Iris pigment epithelial cell (primary cell): Measurements from ENCODE around the gene GALNT9.
A peak's percentile ranks its signal among the peaks of the same experiment; 100 is the strongest.
"Not testable (repeated sequence)": the region's sequence is repeated elsewhere in the genome, so short reads cannot be mapped to it uniquely, and the experiment has no call there.

Experiments used
- DNase-seq: peaks from one replicate; pipeline ENCODE4 v3.0.0-alpha.2; 2011; ENCODE audit warnings: low read depth

The GALNT9 gene

DNA sequence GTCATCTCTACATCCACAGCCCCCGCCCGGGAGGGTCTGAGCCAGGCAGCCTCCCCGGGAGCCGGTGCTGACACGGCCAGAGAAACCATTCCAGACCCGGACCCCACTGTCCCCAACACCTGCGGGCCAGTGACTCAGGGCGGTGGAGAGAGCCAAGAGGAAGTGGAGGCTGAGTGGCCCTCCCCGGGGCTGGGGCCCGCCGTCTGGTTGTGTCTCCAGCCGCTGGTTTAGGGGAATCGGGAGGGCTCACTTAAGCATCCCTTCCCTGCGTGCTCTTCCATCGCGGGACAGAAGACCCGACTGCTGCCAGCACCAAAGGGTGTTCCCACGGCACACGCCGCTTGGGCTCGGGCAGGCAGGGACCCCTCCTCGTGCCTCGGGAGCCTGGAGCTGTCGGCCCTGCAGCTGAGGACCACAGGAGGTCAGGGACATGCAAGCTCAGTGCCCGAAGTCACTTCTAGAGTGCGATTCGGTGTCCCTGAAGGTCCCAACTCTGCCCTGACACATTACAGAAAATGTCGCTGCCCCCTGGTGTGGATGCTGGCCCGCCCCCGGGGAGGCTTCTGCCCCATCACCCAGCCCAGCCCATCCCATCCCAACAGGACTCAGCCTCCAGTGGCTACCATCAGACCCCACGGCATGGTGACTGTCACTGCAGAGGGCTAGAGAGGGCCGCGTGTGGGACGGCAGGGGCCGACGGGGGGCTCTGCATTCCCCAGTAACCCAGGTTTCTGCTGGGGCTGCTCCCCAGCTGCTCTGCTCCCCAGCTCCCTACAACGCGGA, 50.8 kb downstream of the GALNT9 start:
- no peak for DNase-seq

- no peak for DNase-seq
Observed at GRCh38 chr12:132277949-132278348, 51.4 kb downstream of the GALNT9 start.

- DNase-seq: no peak
Observed at GRCh38 chr12:132277374-132277941, 51.9 kb downstream of the GALNT9 start.

DNA sequence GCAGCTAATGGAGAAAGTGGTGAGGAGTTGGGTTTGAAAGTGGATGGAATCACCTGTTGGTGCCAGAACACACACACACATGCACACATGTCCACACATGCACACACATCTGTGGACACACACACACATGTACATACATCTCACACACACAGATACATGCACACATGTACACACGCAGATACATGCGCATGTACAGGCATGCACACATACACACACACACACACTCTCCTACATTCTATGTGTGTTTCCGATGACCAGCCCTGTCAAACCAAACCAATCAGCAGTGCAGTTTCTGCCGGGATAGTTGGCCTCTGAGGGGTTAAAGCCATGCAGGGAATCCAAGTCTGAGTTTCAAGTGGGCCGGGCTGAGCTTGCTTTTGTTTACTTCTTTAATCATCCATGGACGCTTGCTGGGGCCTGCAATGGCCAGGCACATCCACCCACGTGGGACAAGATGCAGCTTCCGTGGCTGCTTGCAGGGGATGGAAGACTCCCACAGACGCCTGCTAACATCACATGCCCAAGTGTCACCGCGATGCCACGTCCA, 52.5 kb downstream of the GALNT9 start:
- DNase-seq: no peak

DNA sequence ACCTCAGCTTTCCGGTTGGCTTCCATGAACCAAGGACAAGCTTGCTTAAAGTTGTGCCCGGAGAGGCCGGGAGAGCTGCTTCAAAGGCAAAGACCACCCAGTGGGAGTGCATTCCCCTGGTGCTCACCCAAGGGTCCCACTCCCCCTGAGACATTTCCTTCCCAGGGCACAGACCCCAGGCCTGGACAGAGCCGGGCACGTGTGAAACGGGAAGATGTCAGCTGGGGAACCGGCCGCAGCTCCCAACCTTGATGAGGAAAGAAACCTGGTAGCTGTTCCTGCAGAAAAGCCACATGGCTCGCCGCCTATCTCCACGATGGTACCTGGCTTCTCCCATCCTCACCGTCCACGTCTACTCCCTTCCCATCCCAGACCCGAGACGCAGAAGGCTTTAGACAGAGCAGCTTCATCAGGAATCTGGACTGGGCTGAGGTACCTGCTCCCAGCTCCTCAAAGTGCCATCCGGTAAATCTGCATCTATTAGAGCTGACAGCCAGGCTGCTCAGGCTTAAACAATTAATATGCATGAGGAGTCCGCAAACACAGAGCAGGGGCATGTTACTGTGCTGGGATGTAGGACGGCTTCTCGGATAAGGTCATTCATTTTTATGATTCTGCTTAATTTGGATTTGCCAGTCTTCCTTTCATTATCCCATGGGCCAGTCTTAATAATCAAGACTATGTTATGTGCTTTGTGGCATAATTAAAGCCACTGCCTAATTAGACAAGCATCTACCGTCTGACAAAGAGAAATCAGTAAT, 53.1 kb downstream of the GALNT9 start:
- DNase-seq: no peak

DNA sequence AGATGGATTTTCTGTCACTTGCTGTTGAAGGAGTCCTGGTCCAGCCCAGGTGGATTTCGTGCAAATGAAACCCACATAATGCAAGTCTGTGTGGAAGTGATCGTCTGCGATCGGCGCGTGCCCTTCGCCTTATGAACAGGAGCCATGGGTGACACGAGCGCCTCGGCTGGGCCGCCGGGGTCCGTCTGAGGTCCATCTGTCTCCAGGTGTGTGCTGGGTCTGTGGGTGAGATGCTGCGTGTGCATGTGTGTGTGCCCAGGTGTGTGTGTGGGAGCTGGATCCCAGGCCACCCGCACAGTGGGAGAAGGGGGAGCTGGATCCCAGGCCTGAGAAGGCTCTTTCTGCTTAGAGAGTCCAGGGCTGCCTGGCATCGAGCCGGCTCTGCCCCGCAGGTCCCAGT, 53.8 kb downstream of the GALNT9 start:
- DNase-seq: no peak

DNA sequence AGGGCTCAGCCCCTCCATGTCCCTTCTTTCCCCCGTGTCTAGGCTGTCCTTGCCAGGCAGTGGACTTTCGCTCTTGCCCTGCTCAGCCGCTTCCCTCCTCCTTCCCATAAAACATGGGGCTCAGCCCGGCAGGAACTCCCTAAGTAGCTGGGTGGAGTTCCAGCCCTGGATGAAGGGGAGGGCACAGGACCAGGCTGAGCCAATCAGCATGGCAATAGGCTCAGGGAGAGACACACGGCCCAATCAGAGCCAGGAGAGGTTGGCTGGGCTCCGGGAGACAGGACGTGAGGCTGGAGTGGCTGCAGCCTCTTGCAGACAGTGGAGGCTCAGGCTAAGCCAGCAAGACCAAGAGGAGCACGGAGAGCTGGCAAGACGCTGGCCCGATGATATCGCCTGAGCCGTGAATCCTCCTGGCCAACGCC, 54.3 kb downstream of the GALNT9 start:
- DNase-seq: peak; percentile 58

DNA sequence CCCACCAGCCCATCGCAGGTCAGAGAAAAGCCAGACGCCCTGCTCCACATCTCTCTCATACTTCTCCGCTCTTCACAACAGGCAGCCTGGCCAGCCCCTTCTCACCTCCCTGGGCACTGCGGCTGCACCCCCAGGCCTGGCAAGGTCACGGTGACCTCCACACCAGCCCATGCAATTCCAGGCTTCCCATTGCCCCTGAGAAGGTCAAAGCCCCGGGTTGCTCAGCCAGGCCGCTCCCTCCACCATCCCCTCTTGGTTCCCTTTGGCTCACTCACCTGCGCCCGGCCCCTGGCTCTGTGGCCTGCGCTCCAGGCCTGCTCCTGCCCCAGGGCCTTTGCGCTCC, 55.4 kb downstream of the GALNT9 start:
- DNase-seq: no peak

DNA sequence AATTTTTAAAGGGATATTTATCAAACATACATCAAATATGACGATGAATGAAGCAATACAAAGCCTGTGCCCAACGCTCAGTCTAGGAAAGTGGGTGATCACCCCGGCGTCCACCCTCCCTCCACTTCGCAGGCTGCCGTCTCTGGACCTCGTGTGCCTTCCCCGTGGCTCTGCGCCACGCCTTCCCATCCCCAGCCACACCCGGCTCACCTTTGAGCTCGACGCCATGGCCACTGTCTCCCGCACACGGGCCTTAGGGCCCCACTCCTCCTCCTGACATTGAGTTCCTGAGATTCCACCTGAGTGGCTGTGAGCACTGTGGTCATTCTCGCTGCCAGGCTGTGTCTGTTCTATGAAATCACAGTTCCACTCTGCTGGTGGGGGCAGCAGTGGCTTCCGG, 56.7 kb downstream of the GALNT9 start:
- no peak for DNase-seq

DNA sequence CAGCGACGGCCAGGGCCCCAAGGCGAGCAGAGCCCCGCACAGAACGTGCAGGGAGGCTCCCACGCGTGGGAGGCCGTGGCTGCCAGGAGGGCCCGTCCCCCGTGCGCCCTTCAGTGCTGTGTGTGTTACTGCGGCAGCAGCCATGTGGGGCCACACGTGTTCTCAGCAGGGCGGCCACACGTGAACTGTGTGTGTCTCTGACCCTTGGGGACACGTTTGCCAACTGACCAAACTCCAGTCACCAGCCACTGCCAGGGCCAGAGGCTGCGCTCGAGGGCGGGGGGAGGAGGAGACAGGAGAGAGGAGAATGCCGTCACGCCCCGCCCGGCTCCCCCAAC, 57.7 kb downstream of the GALNT9 start:
- no peak for DNase-seq

- DNase-seq: no peak
Observed at GRCh38 chr12:132270969-132271754, 58.2 kb downstream of the GALNT9 start.

DNA sequence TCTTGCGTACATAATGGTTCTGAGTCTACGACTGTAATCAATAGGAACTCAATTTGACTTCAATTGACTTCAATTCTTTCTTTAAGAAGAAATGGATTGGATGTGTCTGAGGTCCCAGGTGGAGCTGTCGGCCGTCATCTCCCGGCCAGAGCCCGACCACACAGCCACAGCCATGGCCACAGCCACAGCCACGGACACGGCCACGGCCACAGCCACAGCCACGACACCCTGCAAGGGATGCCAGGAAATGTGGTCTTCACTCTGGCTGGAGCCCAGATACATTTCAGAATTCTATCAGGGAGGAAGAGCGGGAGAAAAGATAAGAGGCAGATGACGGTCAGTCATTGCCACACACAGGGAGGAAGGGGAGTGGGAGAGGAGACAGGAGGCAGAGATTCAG, 58.9 kb downstream of the GALNT9 start:
- no peak for DNase-seq

- no peak for DNase-seq
Observed at GRCh38 chr12:132269271-132269968, 60.0 kb downstream of the GALNT9 start.

- no peak for DNase-seq
Observed at GRCh38 chr12:132268674-132269073, 60.7 kb downstream of the GALNT9 start.

DNA sequence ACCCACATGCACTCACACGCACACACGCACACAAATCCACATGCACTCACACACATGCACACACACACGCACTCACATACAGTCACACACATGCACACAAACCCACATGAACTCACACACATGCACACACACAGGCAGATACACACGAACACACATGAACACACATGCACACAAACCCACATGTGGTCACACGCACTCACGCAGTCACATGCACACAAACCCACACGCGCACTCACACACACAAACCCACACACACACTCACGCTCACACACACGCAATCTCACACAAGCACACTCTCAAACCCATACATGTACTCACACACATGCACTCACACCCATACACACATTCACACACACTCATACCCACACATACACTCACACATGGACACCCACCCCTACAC, 61.5 kb downstream of the GALNT9 start:
- no peak for DNase-seq

DNA sequence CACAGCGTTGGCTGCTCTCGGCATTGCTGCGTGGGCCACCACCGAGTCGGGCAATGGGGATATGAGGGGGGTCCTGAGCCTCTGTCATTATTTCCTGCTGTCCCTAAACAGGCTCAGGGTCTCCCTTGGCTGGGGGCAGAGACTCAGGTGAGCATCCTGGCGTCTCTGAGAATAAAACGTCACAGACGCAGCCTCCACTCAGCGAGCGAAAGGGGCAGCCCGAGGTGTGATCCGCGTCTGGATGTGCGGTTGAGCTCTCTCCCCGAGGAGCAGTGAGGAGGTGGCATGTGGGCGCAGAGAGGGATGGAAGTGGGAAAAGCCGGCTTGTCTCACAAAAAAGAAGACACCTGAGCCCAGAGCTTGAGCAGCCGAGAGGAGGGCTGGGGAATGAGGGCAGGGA, 62.6 kb downstream of the GALNT9 start:
- DNase-seq: no peak

- DNase-seq: no peak
Observed at GRCh38 chr12:132266370-132266769, 63.0 kb downstream of the GALNT9 start.

DNA sequence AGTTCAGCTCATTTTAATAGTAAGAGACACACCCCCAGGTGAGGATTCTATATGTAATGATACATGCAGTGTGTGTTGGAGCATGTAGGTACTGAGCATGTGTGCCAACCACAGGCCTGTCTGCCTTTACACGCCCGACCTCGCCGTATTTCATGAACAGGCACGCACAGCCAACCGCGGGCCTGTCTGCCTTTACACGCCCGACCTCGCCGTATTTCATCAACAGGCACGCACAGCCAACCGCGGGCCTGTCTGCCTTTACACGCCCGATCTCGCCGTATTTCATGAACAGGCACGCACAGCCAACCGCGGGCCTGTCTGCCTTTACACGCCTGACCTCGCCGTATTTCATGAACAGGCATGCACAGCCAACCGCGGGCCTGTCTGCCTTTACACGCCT, 63.6 kb downstream of the GALNT9 start:
- not testable (repeated sequence) for DNase-seq

DNA sequence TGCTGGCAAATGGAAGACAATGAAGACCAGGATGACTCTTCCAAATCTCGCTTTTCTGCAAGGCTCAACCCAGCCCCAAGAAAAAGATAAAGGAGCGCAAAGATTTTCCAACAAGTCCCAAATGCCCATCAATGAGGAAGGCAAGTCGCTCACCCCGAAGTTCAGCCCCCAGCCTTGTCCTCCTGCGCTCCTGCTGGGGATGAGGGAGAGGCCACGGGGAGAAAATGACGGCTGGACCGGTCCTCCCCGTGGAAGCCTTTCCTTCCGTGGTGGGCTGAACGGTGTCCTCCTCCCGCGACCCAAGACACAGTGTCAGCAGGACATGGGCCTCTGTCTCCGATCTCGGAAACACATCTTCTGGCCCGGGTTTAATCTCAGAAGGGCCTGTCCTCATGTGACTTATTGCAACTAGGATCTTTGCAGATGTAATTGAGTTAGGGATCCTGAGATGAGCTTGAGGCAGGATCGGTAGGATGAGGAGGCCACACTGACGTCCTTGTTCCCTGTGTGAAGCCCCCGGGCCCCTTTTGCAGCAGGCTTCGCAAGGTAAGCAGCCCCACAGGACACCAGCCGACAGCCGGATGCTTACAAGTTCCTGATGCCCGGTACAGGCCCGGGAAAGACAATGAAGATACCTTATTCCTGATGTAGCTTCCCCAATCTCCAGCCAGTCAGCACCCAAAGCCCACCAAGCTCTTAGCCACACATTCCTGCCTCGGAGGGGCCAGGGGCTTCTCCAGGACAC, 64.2 kb downstream of the GALNT9 start:
- DNase-seq: no peak

DNA sequence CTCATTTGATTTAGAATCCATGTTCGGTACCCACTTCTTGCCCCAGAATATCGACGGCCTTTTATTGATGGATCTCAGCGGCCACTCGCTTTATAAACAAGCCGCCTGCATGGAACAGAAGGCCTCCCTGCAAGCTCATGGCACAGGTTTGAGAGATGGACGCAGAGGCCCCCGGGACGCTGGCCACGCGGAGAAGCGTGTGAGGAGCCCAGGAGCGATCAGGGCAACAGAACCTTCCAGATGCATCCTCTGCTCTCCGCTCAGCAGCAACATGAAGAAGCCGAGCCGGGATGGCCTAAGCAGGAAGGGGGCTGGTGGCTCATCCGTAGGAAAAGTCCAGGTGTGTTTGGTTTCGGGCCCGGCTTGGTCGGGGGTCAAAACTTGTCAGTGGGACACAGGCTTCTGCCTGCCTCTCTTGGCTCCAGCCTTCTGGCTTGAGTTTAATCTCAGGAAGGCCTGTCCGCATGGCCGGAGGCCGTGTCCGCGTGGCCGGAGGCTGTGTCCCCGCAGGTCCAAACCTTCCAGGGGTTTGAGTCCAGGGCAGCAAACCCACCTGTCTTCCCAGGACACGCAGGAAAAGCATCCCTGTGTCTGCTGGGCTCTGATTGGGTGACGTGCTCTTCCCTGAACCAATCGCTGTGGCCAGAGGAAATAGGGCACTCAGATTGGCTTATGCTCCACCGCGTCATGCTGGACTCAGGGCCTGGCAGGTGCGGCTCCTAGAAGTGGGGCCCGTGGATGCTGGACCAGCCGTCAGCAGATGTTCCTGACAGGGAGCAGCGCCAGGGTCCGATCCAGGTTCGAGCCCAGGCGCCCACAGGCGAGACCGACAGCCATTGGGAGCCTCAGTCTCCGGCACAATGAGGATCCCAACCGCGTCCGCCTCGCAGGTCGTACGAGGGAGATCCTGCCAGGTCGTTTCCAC, 65.0 kb downstream of the GALNT9 start:
- no peak for DNase-seq
